Adipose tissue (tissue), 3 donors: ENCODE measurements around the gene AGBL2. TPM values are rescaled to one million over a fixed set of nuclear protein-coding genes. Genes with fewer than 3 reads are reported as not detected.
"Not testable (repeated sequence)": the region's sequence is repeated elsewhere in the genome, so short reads cannot be mapped to it uniquely, and the experiment has no call there.

Source experiments
- H3K27ac ChIP-seq: one replicate; pipeline ENCODE4 v1.5.1; 2013; ENCODE audit warnings: low read depth, low read length
- WGBS, 3 donors: extraction: QIAGEN DNeasy Blood & Tissue Kit; methylation state at CpG; one replicate each; pipeline ENCODE4 v1.1.7; 2013; 5-methylcytosine and 5-hydroxymethylcytosine counted together
- polyA plus RNA-seq, 3 donors: library from polyadenylated mRNA; stranded (reverse); fragments of 200-250 nt; gene quantifications; one replicate each; pipeline ENCODE4 v1.2.3, GENCODE V29; 2013
- donor health status: healthy with polysubstance abuse.
- donor health status: Bipolar disorder and iron deficiency.
- donor health status: healthy.

AGBL2 gene
- under 1 TPM; 0.11 to 0.62 (median 0.52) TPM for polyA plus RNA-seq

DNA sequence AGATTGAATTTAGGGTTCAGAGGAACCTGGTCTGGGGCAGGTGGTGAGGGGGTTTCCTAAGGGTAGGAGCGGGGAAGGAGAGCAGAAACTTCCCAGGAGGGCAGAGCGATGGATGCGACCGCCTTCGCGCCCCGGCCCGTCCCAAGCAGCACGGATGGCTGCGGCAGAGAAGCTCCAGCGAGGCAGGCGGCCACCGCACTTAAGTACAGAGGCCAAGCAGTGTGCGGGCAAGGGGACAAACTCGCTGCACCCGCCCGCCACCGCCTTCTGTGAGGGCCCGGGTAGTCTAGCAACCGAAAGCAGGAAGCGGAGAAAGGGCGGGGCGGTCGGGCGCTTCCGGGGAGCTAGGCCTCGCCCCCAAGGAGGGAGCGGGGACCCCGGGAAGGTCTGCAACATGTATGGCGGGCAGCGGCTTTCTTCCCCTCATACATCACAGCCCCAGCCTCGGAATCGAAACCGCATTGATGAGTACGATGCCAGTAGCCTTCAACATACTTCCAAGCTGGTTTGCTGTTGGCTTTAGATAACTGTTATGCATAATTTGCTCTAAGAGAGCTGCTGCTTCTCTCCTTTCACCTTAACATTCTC, at the start of gene AGBL2:
Gene AGBL2, minus strand, starts transcription at position 288 of the 588 bp plus-strand sequence. CDS start 719 bp downstream, outside the sequence.
- H3K27ac ChIP-seq = no peak within 1 kb of the TSS
- 0% methylated on average over 34 to 35 of the region's 35 CpGs for WGBS, 3 donors

- WGBS, 3 donors = 89 to 93% (median 92%) methylated on average over 11 of the region's 11 CpGs
- not testable (repeated sequence) for H3K27ac ChIP-seq
These were observed 44.1 kb upstream of the AGBL2 start for GRCh38 chr11:47759291-47759690.

- WGBS, 3 donors = 79 to 96% (median 95%) methylated on average over 4 of the region's 4 CpGs
- no peak overlapping the region for H3K27ac ChIP-seq
These were observed 41.0 kb upstream of the AGBL2 start for GRCh38 chr11:47756208-47756607.

DNA sequence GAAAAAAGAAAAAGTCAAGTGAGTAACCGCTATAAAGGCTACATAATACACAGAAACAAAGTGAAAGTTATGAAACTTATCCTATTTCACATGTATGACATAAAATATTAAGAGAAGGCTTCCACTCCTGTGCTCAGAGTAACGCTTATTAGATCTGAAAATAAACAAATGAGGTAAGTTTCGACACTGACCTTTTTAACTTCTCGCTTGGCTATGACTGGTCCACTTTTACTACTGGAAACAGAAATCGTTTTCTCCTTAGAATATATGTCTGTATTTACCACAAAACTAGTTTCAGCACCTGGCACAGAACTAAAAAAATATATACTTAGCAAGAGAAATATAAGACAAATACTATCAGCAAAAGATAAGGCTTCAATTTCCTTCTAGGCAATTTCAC, 35.6 kb upstream of the AGBL2 start:
- WGBS, 3 donors = 84 to 90% (median 89%) methylated on average over 5 of the region's 5 CpGs
- H3K27ac ChIP-seq = no peak overlapping the region

DNA sequence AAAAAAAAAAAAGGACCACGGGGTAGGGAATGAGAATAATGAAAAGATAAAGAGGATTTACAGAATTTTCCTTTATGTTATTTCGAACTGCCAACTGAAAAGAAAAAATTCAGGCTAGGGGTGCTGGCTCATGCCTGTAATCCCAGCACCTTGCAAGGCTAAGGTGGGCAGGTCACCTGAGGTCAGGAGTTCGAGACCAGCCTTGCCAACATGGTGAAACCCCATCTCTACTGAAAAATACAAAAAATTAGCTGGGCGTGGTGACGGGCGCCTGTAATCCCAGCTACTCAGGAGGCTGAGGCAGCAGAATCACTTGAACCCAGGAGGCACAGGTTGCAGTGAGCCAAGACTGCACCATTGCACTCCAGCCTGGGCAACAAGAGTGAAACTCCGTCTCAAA, 27.3 kb upstream of the AGBL2 start:
- WGBS, 3 donors = 93 to 96% (median 96%) methylated on average over 7 of the region's 7 CpGs
- H3K27ac ChIP-seq = not testable (repeated sequence)

- 65 to 81% (median 75%) methylated on average over 7 of the region's 7 CpGs for WGBS, 3 donors
- H3K27ac ChIP-seq = not testable (repeated sequence)
These were observed 22.6 kb upstream of the AGBL2 start for GRCh38 chr11:47737817-47738216.

DNA sequence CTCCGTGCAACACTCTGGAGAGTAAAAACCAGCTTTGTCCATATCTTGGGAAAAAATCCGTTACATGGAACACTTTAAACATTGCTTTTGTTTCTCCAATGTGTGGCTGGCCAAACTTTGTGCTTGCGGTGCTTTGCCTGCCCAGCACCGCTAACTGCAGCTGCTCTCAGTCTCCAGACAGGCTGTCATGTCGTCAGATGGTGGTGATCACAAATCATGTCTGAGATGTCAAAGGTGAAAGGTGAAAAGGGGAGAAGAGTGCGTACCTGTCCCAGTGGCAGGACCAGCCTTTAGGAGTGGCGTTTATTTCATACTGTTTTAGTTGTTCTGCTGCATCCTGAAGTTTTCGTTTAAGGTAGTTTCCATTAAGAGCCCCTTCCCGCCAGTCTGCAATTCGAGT, 17.1 kb upstream of the AGBL2 start:
- H3K27ac ChIP-seq = no peak overlapping the region
- WGBS, 3 donors = 81 to 88% (median 87%) methylated on average over 10 of the region's 10 CpGs

- 42 to 79% (median 77%) methylated on average over 6 of the region's 6 CpGs for WGBS, 3 donors
- H3K27ac ChIP-seq = no peak overlapping the region
These were observed 16.3 kb upstream of the AGBL2 start for GRCh38 chr11:47731475-47731874.

DNA sequence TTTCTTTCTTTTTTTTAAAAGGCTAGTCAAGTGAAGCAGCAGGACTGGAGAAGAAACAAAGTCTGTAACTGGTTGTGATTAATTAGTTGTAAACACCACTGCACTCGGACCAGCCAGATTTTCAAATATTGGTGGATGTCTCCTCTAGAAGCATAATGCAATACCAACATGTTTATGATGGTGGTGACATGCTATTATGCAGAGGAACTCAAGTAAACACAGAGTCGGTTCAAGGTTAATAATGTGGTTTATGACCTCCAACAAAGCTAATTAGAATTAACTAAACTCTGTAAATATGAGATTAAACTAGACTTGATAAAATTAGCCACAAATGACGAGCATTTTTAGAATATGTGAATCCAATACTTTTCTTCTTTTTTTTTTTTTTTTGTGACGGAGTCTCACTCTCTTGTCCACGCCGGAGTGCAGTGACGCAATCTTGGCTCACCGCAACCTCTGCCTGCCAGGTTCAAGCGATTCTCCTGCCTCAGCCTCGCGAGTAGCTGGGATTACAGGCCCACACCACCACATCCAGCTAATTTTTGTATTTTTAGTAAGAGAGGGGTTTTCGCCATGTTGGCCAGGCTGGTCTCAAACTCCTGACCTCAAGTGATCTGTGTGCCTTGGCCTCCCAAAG, 11.8 kb upstream of the AGBL2 start:
- WGBS, 3 donors = 73 to 83% (median 75%) methylated on average over 12 of the region's 12 CpGs
- H3K27ac ChIP-seq = no peak overlapping the region

DNA sequence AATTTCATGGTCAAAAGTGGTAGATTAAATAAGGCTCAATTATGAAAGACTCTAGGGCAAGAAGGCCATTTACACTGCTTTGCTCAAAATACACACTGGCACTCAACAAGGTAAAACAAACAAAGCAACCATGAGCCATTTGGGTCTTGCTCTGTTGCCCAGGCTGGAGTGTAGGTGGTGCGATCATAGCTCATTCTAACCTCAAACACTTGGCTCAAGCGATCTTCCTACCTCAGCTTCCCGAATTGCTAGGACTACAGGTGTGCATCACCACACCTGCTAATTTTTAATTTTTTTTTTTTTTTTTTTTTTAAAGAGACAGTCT, 10.9 kb upstream of the AGBL2 start:
- 88 to 94% (median 93%) methylated on average over 3 of the region's 3 CpGs for WGBS, 3 donors
- H3K27ac ChIP-seq = no peak overlapping the region

GRCh38 chr11:47725442-47726117, 10.4 kb upstream of the AGBL2 start:
- 62 to 89% (median 66%) methylated on average over 3 of the region's 3 CpGs for WGBS, 3 donors
- H3K27ac ChIP-seq = no peak overlapping the region

- no peak overlapping the region for H3K27ac ChIP-seq
These were observed 9.0 kb upstream of the AGBL2 start for GRCh38 chr11:47724041-47724729.

DNA sequence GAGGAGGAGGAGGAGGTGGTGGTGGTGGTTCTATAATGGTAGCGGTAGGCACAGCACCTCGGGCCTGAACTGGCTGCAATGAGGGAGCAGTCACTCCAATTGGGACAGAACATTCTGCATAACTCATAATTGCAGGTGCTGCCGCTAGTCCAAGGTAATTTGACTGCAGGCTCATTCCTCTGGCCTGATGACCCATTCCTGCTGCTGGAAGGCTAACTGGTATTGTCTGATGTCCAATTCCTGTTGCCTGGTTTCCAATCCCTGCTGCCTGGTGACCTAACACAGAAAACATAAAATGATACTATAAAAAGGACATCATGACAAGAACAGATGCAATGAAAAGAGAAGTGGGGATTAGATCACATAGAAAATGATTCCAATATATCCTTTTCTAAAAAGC, 7.9 kb upstream of the AGBL2 start:
- WGBS, 3 donors = 90 to 99% (median 96%) methylated on average over 3 of the region's 3 CpGs
- H3K27ac ChIP-seq = no peak overlapping the region

More at GRCh38 chr11:47724041-47724729, 9.0 kb upstream of the AGBL2 start:
- 50 to 61% (median 59%) methylated on average over 6 of the region's 6 CpGs for WGBS, 3 donors

- WGBS, 3 donors = 96 to 98% (median 98%) methylated on average over 12 of the region's 12 CpGs
These were observed 5.5 kb upstream of the AGBL2 start for GRCh38 chr11:47720651-47721050.

GRCh38 chr11:47716692-47717091, 1.5 kb upstream of the AGBL2 start:
- WGBS, 3 donors = 59 to 72% (median 65%) methylated on average over 5 of the region's 5 CpGs

More at GRCh38 chr11:47720651-47721050, 5.5 kb upstream of the AGBL2 start:
- H3K27ac ChIP-seq = no peak overlapping the region

GRCh38 chr11:47714554-47715081, 551 bp downstream of the AGBL2 start:
- H3K27ac ChIP-seq = no peak overlapping the region
- WGBS, 3 donors = 13 to 21% (median 18%) methylated on average over 19 of the region's 19 CpGs

More at GRCh38 chr11:47716692-47717091, 1.5 kb upstream of the AGBL2 start:
- no peak overlapping the region for H3K27ac ChIP-seq

- 63 to 81% (median 71%) methylated on average over 5 of the region's 5 CpGs for WGBS, 3 donors
These were observed 3.4 kb downstream of the AGBL2 start for GRCh38 chr11:47711816-47712215.

DNA sequence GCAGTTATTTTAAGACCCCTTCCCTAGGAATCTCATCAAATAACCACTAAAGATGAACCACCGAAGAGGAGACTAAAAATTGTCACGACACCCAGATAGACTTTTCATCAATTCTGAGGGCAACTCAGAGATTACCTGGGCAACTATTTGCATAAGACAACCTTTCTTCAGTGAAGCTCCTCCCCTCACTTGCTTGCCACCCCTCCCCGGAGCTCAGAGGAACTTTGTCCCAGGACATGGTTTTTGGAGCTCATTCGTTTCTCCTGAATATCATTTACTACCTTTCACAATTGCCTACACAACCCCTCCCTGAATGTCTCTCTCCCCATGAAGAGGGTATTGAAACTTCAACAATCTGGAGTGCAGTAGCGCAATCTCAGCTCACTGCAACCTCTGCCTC, 3.9 kb downstream of the AGBL2 start:
- no peak overlapping the region for H3K27ac ChIP-seq
- 73 to 88% (median 87%) methylated on average over 5 of the region's 5 CpGs for WGBS, 3 donors

More at GRCh38 chr11:47711816-47712215, 3.4 kb downstream of the AGBL2 start:
- no peak overlapping the region for H3K27ac ChIP-seq

DNA sequence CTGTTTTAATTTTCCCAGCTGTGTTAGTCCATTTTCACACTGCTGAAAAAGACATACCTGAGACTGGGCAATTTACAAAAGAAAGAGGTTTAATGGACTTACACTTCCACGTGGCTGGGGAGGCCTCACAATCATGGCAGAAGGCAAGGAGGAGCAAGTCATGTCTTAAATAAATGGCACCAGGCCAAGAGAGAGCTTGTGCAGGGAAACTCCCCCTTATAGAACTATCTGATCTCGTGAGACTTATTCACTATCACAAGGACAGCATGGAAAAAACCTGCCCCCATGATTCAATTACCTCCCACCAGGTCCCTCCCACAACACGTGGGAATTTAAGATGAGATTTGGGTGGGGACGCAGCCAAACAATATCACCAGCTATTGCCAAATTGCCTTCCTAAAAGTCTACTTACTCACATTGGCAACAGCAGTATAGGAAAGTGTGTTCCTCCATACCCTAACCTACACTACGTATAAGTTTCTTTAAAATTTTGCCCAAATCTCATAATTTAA, 7.8 kb downstream of the AGBL2 start:
- 83 to 93% (median 87%) methylated on average over 5 of the region's 5 CpGs for WGBS, 3 donors
- not testable (repeated sequence) for H3K27ac ChIP-seq
